HL-60 (cell line): ENCODE data around the gene AHRR.

Experiments used
- DNase-seq, 2 experiments: peaks; one replicate each; pipeline ENCODE4 v3.0.0-alpha.2; 2010 to 2020; ENCODE audit warnings: low read depth in 1 of 2, low spot score in 1 of 2
- H3K27ac ChIP-seq: fragments of 250-450 bp; sonication (Bioruptor Pico); replicated peaks from 2 replicates; pipeline ENCODE4 v1.5.1; 2020; ENCODE audit warnings: mild to moderate bottlenecking, moderate library complexity
- H3K27me3 ChIP-seq: fragments of 250-450 bp; sonication (Bioruptor Pico); 2 replicates; pipeline ENCODE4 v1.5.1; 2021; ENCODE audit warnings: mild to moderate bottlenecking, moderate library complexity; ENCODE audit not compliant: insufficient read depth, poor library complexity, severe bottlenecking
- H3K4me3 ChIP-seq: replicated peaks from 2 replicates; pipeline ENCODE4 v1.5.1; 2011; ENCODE audit warnings: mild to moderate bottlenecking, control low read depth, low read length; ENCODE audit not compliant: insufficient read depth
- CTCF ChIP-seq: IDR thresholded peaks from one replicate; pipeline ENCODE4 v1.5.1; 2011; ENCODE audit warnings: low read length, control low read depth, inconsistent platforms; ENCODE audit not compliant: insufficient read depth
- GABPA ChIP-seq: IDR thresholded peaks from 2 replicates; pipeline ENCODE4 v1.6.1; 2012; ENCODE audit warnings: low read depth
- POLR2AphosphoS5 ChIP-seq: IDR thresholded peaks from 2 replicates; pipeline ENCODE4 v1.6.1; 2012; ENCODE audit warnings: low read depth
- REST ChIP-seq: IDR thresholded peaks from 2 replicates; pipeline ENCODE4 v1.6.1; 2012; ENCODE audit warnings: low read depth; ENCODE audit not compliant: insufficient replicate concordance
- SPI1 ChIP-seq: IDR thresholded peaks from 2 replicates; pipeline ENCODE4 v1.6.1; 2012; ENCODE audit warnings: low read depth, mild to moderate bottlenecking, borderline replicate concordance

The AHRR gene

GRCh38 chr5:313265-313664 is 8.2 kb upstream of the AHRR start:
- DNase-seq = no peak
- TF ChIP-seq SPI1 = no peak
- no peak for TF ChIP-seq POLR2AphosphoS5
- TF ChIP-seq REST = no peak
- no peak for TF ChIP-seq GABPA
- TF ChIP-seq CTCF = no peak
- H3K4me3 ChIP-seq = no peak overlapping the region
- H3K27ac ChIP-seq = no peak overlapping the region
- H3K27me3 ChIP-seq = no peaks in the 10 kb centered on the region

GRCh38 chr5:313806-314376 is 7.6 kb upstream of the AHRR start:
- H3K27ac ChIP-seq = no peak overlapping the region
- H3K4me3 ChIP-seq = no peak overlapping the region
- no peak for TF ChIP-seq SPI1
- no peak for TF ChIP-seq POLR2AphosphoS5
- TF ChIP-seq GABPA = no peak
- TF ChIP-seq CTCF = no peak
- TF ChIP-seq REST = no peak
- DNase-seq = no peak
- no peaks in the 10 kb centered on the region for H3K27me3 ChIP-seq

- no peak overlapping the region for H3K4me3 ChIP-seq
- DNase-seq = no peak
- H3K27ac ChIP-seq = no peak overlapping the region
- no peaks in the 10 kb centered on the region for H3K27me3 ChIP-seq
- TF ChIP-seq GABPA (no peak), REST (no peak), CTCF (no peak)
Observed at GRCh38 chr5:314676-315487, 6.6 kb upstream of the AHRR start.
